Measurements from ENCODE around the gene DNAI4.
"Not testable (repeated sequence)": the region's sequence is repeated elsewhere in the genome, so short reads cannot be mapped to it uniquely, and the experiment has no call there.

The DNAI4 gene

DNA sequence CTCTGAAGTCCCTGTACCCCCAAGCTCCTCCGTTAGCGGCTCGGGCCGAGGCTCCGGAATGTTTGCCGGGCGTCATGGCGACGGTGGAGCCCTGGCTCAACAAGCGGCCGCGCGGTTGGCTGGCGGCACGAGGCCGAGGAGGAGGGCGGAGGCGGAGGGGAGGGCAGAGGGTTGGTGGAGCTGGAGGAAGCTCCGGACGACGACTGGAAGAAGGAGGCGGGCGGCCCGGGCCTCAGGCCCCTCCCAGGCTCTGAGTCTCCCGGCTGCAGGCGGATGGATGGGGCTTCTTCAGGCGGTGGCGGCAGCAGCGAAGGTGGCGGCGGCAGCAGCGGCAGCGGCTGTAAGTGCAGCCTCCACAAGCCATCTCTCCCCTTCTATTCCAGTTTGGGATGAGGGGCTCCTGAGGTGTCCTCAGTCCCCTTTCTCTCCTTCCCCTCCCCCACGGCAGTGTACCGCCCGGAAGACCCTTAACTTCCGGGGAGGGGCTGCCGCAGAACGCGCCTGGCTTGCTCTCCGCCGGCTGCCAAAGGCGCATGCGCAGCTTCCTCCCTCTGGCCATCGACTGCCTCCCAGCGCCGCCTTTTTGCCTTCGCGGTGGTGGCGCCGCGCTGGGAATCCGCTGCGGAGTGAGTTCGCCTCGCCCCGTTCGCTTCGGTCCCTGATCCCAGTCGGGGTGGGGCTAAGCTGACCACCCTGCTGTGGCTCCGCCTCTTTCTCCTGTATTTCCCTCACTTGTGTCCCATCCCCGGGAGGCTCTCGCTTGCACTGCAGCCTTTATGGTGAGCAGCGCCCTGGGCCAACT, at the start of gene DNAI4, which contains the start of gene MIER1:
Gene DNAI4 (minus strand): TSS at position 101 of the 802 bp plus-strand sequence. CDS start 25 bp downstream, at position 76.
Gene MIER1 (plus strand): TSS at position 235 of the 802 bp plus-strand sequence. CDS start 39 bp downstream, at position 274.
- POLR2A ChIA-PET: interaction anchor here (0.7 to 1.7 kb wide), 16 partner anchors 9 to 507 kb away, joined by 3 to 10 read pairs (median 3); partner anchors contain the start of gene SLC35D1
- CTCF ChIA-PET: interaction anchor here (0.7 to 0.8 kb wide), 2 partner anchors 10 to 194 kb away, joined by 3 read pairs; no protein-coding TSS in a partner anchor
- no peak for TF ChIP-seq HDGF (IDR thresholded peaks at IDR 0.05; ENCODE audit: borderline replicate concordance)
- no peak for TF ChIP-seq LEF1 (IDR thresholded peaks at IDR 0.05; ENCODE audit: borderline replicate concordance)
- no peak for TF ChIP-seq SP1 (IDR thresholded peaks at IDR 0.05)
- TF ChIP-seq L3MBTL2 (conservative IDR thresholded peaks at IDR 0.05): peak; percentile 80
- no peak for TF ChIP-seq CTBP1 (IDR thresholded peaks at IDR 0.05; ENCODE audit: borderline replicate concordance)
- peak; percentile 81 for TF ChIP-seq ELF4 (IDR thresholded peaks at IDR 0.05)
- peak; percentile 99 for DNase-seq (ENCODE audit: extremely low spot score)

DNA sequence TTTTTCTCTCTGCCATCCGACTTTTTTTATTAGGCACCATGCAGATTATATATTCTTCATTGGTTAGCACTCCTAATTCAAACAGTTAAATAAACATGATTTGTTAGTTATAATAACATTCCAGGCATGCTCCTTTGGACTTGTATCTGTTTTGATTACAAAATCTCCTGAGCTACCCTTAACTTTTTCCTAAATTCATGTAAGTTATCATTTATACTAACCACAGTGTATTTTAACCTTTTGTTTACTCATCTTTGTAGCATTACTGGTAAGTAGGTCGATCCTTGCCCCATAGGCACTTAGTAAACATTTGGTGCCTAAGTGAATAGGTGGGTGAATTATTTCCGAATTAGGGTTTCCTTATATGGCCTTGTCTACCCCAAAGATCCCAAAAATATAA, 43.9 kb upstream of the DNAI4 start:
- CTCF ChIA-PET: no interaction called here
- POLR2A ChIA-PET: no interaction called here
- TF ChIP-seq L3MBTL2 (conservative IDR thresholded peaks at IDR 0.05) (no peak), SP1 (IDR thresholded peaks at IDR 0.05) (no peak), LEF1 (IDR thresholded peaks at IDR 0.05; ENCODE audit: borderline replicate concordance) (no peak)
- no peak for DNase-seq (ENCODE audit: extremely low spot score)

GRCh38 chr1:66966188-66966873, 41.7 kb upstream of the DNAI4 start:
- CTCF ChIA-PET; DNase-seq (ENCODE audit: extremely low spot score); POLR2A ChIA-PET: not testable (repeated sequence)

- no peak for DNase-seq (ENCODE audit: extremely low spot score)
- ChIA-PET CTCF (no interaction called here), POLR2A (no interaction called here)
- TF ChIP-seq FOXM1 (IDR thresholded peaks at IDR 0.05; ENCODE audit: borderline replicate concordance): no peak
- no peak for TF ChIP-seq FOXA1 (IDR thresholded peaks at IDR 0.05)
Observed at GRCh38 chr1:66957938-66958337, 33.3 kb upstream of the DNAI4 start.

DNA sequence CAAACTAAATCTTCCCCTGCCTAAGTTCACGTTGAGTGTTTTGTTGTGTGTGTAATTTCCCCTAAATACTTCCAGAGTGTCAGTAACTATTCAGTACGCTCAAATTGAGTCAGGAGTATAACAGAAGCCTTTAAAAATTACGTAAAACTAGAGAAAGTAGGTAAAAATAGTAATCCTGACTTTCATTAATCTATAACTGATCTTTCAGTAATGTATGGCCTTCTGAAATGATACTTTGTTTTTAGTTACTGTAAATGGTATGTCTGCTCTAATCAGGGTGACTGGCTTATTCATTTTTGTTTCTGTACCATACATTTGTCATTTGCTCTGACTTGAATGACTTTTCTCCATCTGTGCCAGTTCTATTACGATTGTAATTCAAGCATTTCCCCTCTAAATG, 29.6 kb upstream of the DNAI4 start:
- no peak for DNase-seq (ENCODE audit: extremely low spot score)
- ChIA-PET CTCF (no interaction called here), POLR2A (no interaction called here)
- TF ChIP-seq FOXA1 (IDR thresholded peaks at IDR 0.05) (no peak), ZNF384 (IDR thresholded peaks at IDR 0.05) (no peak), SP1 (IDR thresholded peaks at IDR 0.05) (no peak), CTBP1 (IDR thresholded peaks at IDR 0.05; ENCODE audit: borderline replicate concordance) (no peak), FOXM1 (IDR thresholded peaks at IDR 0.05; ENCODE audit: borderline replicate concordance) (no peak)

GRCh38 chr1:66951513-66951912, 26.9 kb upstream of the DNAI4 start:
- POLR2A ChIA-PET: interaction anchor here (0.8 kb wide), 1 partner anchor 27 kb away, joined by 3 read pairs; the partner anchor contains the start of genes DNAI4 and MIER1

DNA sequence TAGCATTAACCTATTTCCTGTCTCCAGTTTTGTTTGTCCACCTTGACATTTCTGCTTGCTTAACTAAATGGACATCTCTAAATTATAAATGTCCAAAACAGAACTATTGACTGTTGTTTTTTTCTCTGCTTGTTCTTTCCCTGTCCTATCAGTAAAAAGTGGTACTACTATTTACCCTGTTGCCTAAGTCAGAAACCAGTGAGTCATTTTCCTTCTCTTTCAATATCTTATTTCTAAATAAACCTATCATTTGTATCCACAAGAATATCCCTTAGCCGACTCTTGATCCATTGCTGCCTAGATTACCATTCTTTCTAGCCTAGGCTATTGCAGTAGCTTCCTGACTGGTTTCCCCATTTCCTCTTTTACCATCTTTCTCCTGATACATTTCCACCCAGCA, 22.6 kb upstream of the DNAI4 start:
- no peak for DNase-seq (ENCODE audit: extremely low spot score)
- ChIA-PET POLR2A (interaction anchor here (1.4 kb wide), 1 partner anchor 23 kb away, joined by 3 read pairs; the partner anchor contains the start of genes DNAI4 and MIER1), CTCF (interaction anchor here (0.5 kb wide), 1 partner anchor 38 kb away, joined by 5 read pairs; no protein-coding TSS in a partner anchor)
- no peak for TF ChIP-seq TARDBP (IDR thresholded peaks at IDR 0.05)
- TF ChIP-seq HDGF (IDR thresholded peaks at IDR 0.05; ENCODE audit: borderline replicate concordance): no peak
- TF ChIP-seq PKNOX1 (IDR thresholded peaks at IDR 0.05): no peak
- TF ChIP-seq BHLHE40 (IDR thresholded peaks at IDR 0.05; ENCODE audit: borderline replicate concordance): no peak
- TF ChIP-seq FOXA1 (IDR thresholded peaks at IDR 0.05): no peak
- no peak for TF ChIP-seq ELF4 (IDR thresholded peaks at IDR 0.05)
- no peak for TF ChIP-seq SP1 (IDR thresholded peaks at IDR 0.05)
- no peak for TF ChIP-seq L3MBTL2 (conservative IDR thresholded peaks at IDR 0.05)
- TF ChIP-seq CTBP1 (IDR thresholded peaks at IDR 0.05; ENCODE audit: borderline replicate concordance): no peak
- no peak for TF ChIP-seq NFRKB (IDR thresholded peaks at IDR 0.05)
- TF ChIP-seq LEF1 (IDR thresholded peaks at IDR 0.05; ENCODE audit: borderline replicate concordance): no peak
- TF ChIP-seq ARNT (IDR thresholded peaks at IDR 0.05): no peak
- no peak for TF ChIP-seq FOXK2 (IDR thresholded peaks at IDR 0.05)
- TF ChIP-seq SUZ12 (IDR thresholded peaks at IDR 0.05): no peak
- no peak for TF ChIP-seq ZNF384 (IDR thresholded peaks at IDR 0.05)
- TF ChIP-seq FOXM1 (IDR thresholded peaks at IDR 0.05; ENCODE audit: borderline replicate concordance): no peak

More at GRCh38 chr1:66951513-66951912, 26.9 kb upstream of the DNAI4 start:
- CTCF ChIA-PET: interaction anchor here (0.6 kb wide), 1 partner anchor 261 kb away, joined by 7 read pairs; no protein-coding TSS in a partner anchor
- no peak for DNase-seq (ENCODE audit: extremely low spot score)
- no peak for TF ChIP-seq ELF4 (IDR thresholded peaks at IDR 0.05)
- no peak for TF ChIP-seq FOXA1 (IDR thresholded peaks at IDR 0.05)
- TF ChIP-seq PKNOX1 (IDR thresholded peaks at IDR 0.05): no peak
- TF ChIP-seq TARDBP (IDR thresholded peaks at IDR 0.05): no peak
- TF ChIP-seq LEF1 (IDR thresholded peaks at IDR 0.05; ENCODE audit: borderline replicate concordance): no peak
- no peak for TF ChIP-seq HDGF (IDR thresholded peaks at IDR 0.05; ENCODE audit: borderline replicate concordance)
- TF ChIP-seq ARNT (IDR thresholded peaks at IDR 0.05): no peak
- TF ChIP-seq BHLHE40 (IDR thresholded peaks at IDR 0.05; ENCODE audit: borderline replicate concordance): no peak
- no peak for TF ChIP-seq SUZ12 (IDR thresholded peaks at IDR 0.05)
- TF ChIP-seq FOXM1 (IDR thresholded peaks at IDR 0.05; ENCODE audit: borderline replicate concordance): no peak
- TF ChIP-seq ZNF384 (IDR thresholded peaks at IDR 0.05): no peak
- TF ChIP-seq FOXK2 (IDR thresholded peaks at IDR 0.05): no peak
- TF ChIP-seq SP1 (IDR thresholded peaks at IDR 0.05): no peak
- no peak for TF ChIP-seq L3MBTL2 (conservative IDR thresholded peaks at IDR 0.05)
- no peak for TF ChIP-seq CTBP1 (IDR thresholded peaks at IDR 0.05; ENCODE audit: borderline replicate concordance)
- no peak for TF ChIP-seq NFRKB (IDR thresholded peaks at IDR 0.05)
